ENCODE data around the gene TMEM238L.

DNA sequence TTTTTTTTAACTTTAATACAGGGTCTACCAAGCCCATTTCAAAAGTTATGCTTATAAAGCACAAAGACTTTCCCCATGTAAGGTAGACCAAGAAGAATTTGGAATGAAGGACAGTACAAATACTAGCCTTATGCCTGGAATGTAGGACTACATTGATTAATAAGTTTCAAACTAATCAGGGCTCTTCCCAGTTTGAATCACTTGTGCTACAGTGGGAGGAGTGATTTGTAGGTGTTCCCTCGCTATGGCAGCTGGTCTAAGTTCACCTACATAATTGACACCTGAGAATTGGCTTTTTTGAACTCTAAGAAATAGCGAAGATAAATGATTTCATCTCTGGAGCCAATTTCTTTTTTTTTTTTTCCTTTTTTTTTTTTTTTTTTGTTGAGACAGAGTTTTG lies 18.6 kb downstream of the TMEM238L start:
- TF ChIP-seq, protein P1, sequence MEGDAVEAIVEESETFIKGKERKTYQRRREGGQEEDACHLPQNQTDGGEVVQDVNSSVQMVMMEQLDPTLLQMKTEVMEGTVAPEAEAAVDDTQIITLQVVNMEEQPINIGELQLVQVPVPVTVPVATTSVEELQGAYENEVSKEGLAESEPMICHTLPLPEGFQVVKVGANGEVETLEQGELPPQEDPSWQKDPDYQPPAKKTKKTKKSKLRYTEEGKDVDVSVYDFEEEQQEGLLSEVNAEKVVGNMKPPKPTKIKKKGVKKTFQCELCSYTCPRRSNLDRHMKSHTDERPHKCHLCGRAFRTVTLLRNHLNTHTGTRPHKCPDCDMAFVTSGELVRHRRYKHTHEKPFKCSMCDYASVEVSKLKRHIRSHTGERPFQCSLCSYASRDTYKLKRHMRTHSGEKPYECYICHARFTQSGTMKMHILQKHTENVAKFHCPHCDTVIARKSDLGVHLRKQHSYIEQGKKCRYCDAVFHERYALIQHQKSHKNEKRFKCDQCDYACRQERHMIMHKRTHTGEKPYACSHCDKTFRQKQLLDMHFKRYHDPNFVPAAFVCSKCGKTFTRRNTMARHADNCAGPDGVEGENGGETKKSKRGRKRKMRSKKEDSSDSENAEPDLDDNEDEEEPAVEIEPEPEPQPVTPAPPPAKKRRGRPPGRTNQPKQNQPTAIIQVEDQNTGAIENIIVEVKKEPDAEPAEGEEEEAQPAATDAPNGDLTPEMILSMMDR (IDR thresholded peaks at IDR 0.05): no peak
- TF ChIP-seq POLR2A (IDR thresholded peaks at IDR 0.05): no peak
